CD14-positive monocyte (primary cell): Measurements from ENCODE around the gene PANK4. TPM values are rescaled to one million over a fixed set of nuclear protein-coding genes. Genes with fewer than 3 reads are reported as not detected.

ENCODE experiments used
- DNase-seq, 3 donors: peaks; one replicate each; pipeline ENCODE4 v3.0.0-alpha.2; 2011 to 2022
- H2AFZ ChIP-seq: 2 replicates; pipeline ENCODE4 v1.6.0; 2012; ENCODE audit warnings: mild to moderate bottlenecking, low read depth, low read length, inconsistent platforms; ENCODE audit not compliant: insufficient read depth, poor library complexity, severe bottlenecking
- H3K27ac ChIP-seq, 2 donors: 1 replicate in 1 of 2; 2 replicates in 1 of 2; pipeline ENCODE4 v1.5.1; 2012 to 2013; ENCODE audit warnings: low read length in 2 of 2, control low read depth in 1 of 2, inconsistent platforms in 1 of 2, low read depth in 1 of 2, mild to moderate bottlenecking in 1 of 2
- H3K27me3 ChIP-seq, 2 donors: one replicate each; pipeline versions ENCODE4 v1.6.0 to v1.6.1; 2011 to 2013; ENCODE audit warnings: low read length in 2 of 2; ENCODE audit not compliant: control insufficient read depth in 2 of 2, insufficient read depth in 2 of 2
- H3K36me3 ChIP-seq, 2 donors: replicated peaks in 1 of 2; 1 replicate in 1 of 2; 2 replicates in 1 of 2; pipeline versions ENCODE4 v1.5.1 to v1.6.1; 2012 to 2013; ENCODE audit warnings: low read length in 2 of 2, control low read depth in 1 of 2, inconsistent platforms in 1 of 2, mild to moderate bottlenecking in 1 of 2; ENCODE audit not compliant: insufficient read depth in 2 of 2, control insufficient read depth in 1 of 2
- H3K4me1 ChIP-seq, 2 donors: 1 replicate in 1 of 2; 2 replicates in 1 of 2; pipeline versions ENCODE4 v1.5.1 to v1.6.1; 2012 to 2013; ENCODE audit warnings: low read length in 2 of 2, control low read depth in 1 of 2, inconsistent platforms in 1 of 2, mild to moderate bottlenecking in 1 of 2, moderate library complexity in 1 of 2; ENCODE audit not compliant: insufficient read depth in 2 of 2, control insufficient read depth in 1 of 2
- H3K4me2 ChIP-seq: replicated peaks from 2 replicates; pipeline ENCODE3; 2012; ENCODE audit warnings: low read length, moderate library complexity, mild to moderate bottlenecking; ENCODE audit not compliant: poor library complexity, severe bottlenecking; ENCODE audit errors: extremely low read depth
- H3K4me3 ChIP-seq, 3 experiments: fragments of 200-600 bp in 1 of 3; sonication (generic) in 1 of 3; replicated peaks in 1 of 3; 1 replicate in 2 of 3; 2 replicates in 1 of 3; pipeline ENCODE4 v1.5.1; 2011 to 2013; ENCODE audit warnings: low read length in 3 of 3, mild to moderate bottlenecking in 3 of 3, control low read depth in 2 of 3, low read depth in 2 of 3, inconsistent platforms in 1 of 3, moderate library complexity in 1 of 3
- H3K79me2 ChIP-seq: 2 replicates; pipeline ENCODE4 v1.6.0; 2012; ENCODE audit warnings: mild to moderate bottlenecking, control low read depth, inconsistent platforms, low read length, moderate library complexity; ENCODE audit not compliant: insufficient read depth
- H3K9ac ChIP-seq: 2 replicates; pipeline ENCODE4 v1.6.0; 2017; ENCODE audit warnings: low read length, mild to moderate bottlenecking; ENCODE audit not compliant: insufficient read depth, poor library complexity, severe bottlenecking
- H3K9me3 ChIP-seq, 2 donors: replicated peaks in 1 of 2; 1 replicate in 1 of 2; 2 replicates in 1 of 2; pipeline versions ENCODE4 v1.5.1 to v1.6.1; 2012 to 2013; ENCODE audit warnings: low read length in 2 of 2, control low read depth in 1 of 2; ENCODE audit not compliant: control insufficient read depth in 1 of 2, insufficient read depth in 1 of 2
- H4K20me1 ChIP-seq: 2 replicates; pipeline ENCODE4 v1.6.0; 2012; ENCODE audit warnings: mild to moderate bottlenecking, low read length, control low read depth, moderate library complexity; ENCODE audit not compliant: insufficient read depth
- H3K27ac Mint-ChIP-seq, 7 donors: one replicate each; pipeline ENCODE4 v1.8.0; 2020; ENCODE audit warnings: mild to moderate bottlenecking in 7 of 7, mixed read lengths in 7 of 7, moderate library complexity in 6 of 7, inconsistent platforms in 2 of 7
- H3K27me3 Mint-ChIP-seq, 3 donors: one replicate each; pipeline ENCODE4 v1.8.0; 2021 to 2022; ENCODE audit warnings: low read depth in 3 of 3, mild to moderate bottlenecking in 3 of 3, mixed read lengths in 3 of 3, moderate library complexity in 3 of 3, inconsistent platforms in 1 of 3
- H3K36me3 Mint-ChIP-seq, 2 donors: one replicate each; pipeline ENCODE4 v1.8.0; 2020; ENCODE audit warnings: mixed read lengths in 2 of 2, inconsistent platforms in 1 of 2, mild to moderate bottlenecking in 1 of 2
- H3K4me1 Mint-ChIP-seq: one replicate; pipeline ENCODE4 v1.8.0; 2020; ENCODE audit warnings: mild to moderate bottlenecking, mixed read lengths
- H3K4me3 Mint-ChIP-seq, 2 donors: one replicate each; pipeline ENCODE4 v1.8.0; 2020; ENCODE audit warnings: mild to moderate bottlenecking in 2 of 2, mixed read lengths in 2 of 2, moderate library complexity in 1 of 2
- H3K9me3 Mint-ChIP-seq, 7 donors: one replicate each; pipeline ENCODE4 v1.8.0; 2020 to 2022; ENCODE audit warnings: mixed read lengths in 7 of 7, mild to moderate bottlenecking in 6 of 7, moderate library complexity in 6 of 7, inconsistent platforms in 2 of 7
- WGBS: methylation state at CpG from one replicate; pipeline ENCODE4 v1.1.5; 2013; ENCODE audit warnings: missing lambda C conversion rate; ENCODE audit not compliant: insufficient coverage; 5-methylcytosine and 5-hydroxymethylcytosine counted together
- intact Hi-C, 2 donors: fragments of 100-400 bp; cut with micrococcal nuclease; formaldehyde crosslinking; loops; one replicate each; pipeline versions ENCODE4 v1.15.0 to v1.15.1; 2023
- polyA plus RNA-seq, 3 donors: library from polyadenylated mRNA; depleted of rRNA in 1 of 3; unstranded in 2 of 3; stranded (reverse) in 1 of 3; fragments of 300-500 nt in 2 of 3; fragments of >200 nt in 1 of 3; fragmentation: Illumina TruSeq in 2 of 3; gene quantifications; 1 replicate in 2 of 3; 2 replicates in 1 of 3; pipeline ENCODE4 v1.2.3, GENCODE V29; 2012 to 2021
- TF ChIP-seq, protein P1 (sequence below): fragments of 200-600 bp; IDR thresholded peaks from one replicate; pipeline ENCODE4 v1.8.0; 2022; ENCODE audit warnings: antibody characterized with exemption, mild to moderate bottlenecking

The PANK4 gene
- polyA plus RNA-seq, 3 donors: 11.9 to 30.2 (median 13.7) TPM

GRCh38 chr1:2462819-2463218, 63.6 kb downstream of the PANK4 start:
- Histone ChIP-seq H3K27ac (no peak overlapping the region), H3K4me1 (no peaks in the 10 kb centered on the region), H3K79me2 (no peaks in the 10 kb centered on the region), H3K36me3 (no peaks in the 10 kb centered on the region), H4K20me1 (no peaks in the 10 kb centered on the region), H2AFZ (no peak overlapping the region), H3K4me2 (no peak overlapping the region), H3K4me3 (no peak overlapping the region), H3K9me3 (no peaks in the 10 kb centered on the region), H3K9ac (no peak overlapping the region), H3K27me3 (no peaks in the 10 kb centered on the region)
- H3K27me3 Mint-ChIP-seq: peaks cover 4 to 19% (median 6%) of the 10 kb centered on the region in 3 donors
- peaks cover 0 to 1% (median 0%) of the 10 kb centered on the region in 7 donors for H3K9me3 Mint-ChIP-seq
- intact Hi-C loops: no loop called here
- no peaks in the 10 kb centered on the region for H3K36me3 Mint-ChIP-seq
- TF ChIP-seq, protein P1, sequence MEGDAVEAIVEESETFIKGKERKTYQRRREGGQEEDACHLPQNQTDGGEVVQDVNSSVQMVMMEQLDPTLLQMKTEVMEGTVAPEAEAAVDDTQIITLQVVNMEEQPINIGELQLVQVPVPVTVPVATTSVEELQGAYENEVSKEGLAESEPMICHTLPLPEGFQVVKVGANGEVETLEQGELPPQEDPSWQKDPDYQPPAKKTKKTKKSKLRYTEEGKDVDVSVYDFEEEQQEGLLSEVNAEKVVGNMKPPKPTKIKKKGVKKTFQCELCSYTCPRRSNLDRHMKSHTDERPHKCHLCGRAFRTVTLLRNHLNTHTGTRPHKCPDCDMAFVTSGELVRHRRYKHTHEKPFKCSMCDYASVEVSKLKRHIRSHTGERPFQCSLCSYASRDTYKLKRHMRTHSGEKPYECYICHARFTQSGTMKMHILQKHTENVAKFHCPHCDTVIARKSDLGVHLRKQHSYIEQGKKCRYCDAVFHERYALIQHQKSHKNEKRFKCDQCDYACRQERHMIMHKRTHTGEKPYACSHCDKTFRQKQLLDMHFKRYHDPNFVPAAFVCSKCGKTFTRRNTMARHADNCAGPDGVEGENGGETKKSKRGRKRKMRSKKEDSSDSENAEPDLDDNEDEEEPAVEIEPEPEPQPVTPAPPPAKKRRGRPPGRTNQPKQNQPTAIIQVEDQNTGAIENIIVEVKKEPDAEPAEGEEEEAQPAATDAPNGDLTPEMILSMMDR: no peak
- 81% methylated on average over 10 of the region's 15 CpGs for WGBS
- no peak overlapping the region for H3K27ac Mint-ChIP-seq
- H3K4me1 Mint-ChIP-seq: no peaks in the 10 kb centered on the region
- no peak overlapping the region for H3K4me3 Mint-ChIP-seq
- no peak for DNase-seq

- no peaks in the 10 kb centered on the region for H3K4me1 Mint-ChIP-seq
- H3K27ac Mint-ChIP-seq: no peak overlapping the region
- Histone ChIP-seq H3K9ac (no peak overlapping the region), H4K20me1 (no peaks in the 10 kb centered on the region), H3K27me3 (no peaks in the 10 kb centered on the region), H3K4me1 (no peaks in the 10 kb centered on the region), H3K36me3 (no peaks in the 10 kb centered on the region), H2AFZ (no peak overlapping the region), H3K9me3 (no peaks in the 10 kb centered on the region), H3K79me2 (no peaks in the 10 kb centered on the region), H3K4me2 (no peak overlapping the region), H3K27ac (no peak overlapping the region), H3K4me3 (no peak overlapping the region)
- DNase-seq: no peak
- H3K4me3 Mint-ChIP-seq: no peak overlapping the region
- H3K9me3 Mint-ChIP-seq: peaks cover 0 to 1% (median 0%) of the 10 kb centered on the region in 7 donors
- WGBS: 82% methylated on average over 16 of the region's 18 CpGs
- intact Hi-C loops: no loop called here
- TF ChIP-seq, protein P1: no peak
- H3K27me3 Mint-ChIP-seq: peaks cover 4 to 10% (median 6%) of the 10 kb centered on the region in 3 donors
- no peaks in the 10 kb centered on the region for H3K36me3 Mint-ChIP-seq
These were observed 65.2 kb downstream of the PANK4 start for GRCh38 chr1:2460996-2461751.
